Hepatocyte (in vitro differentiated cells): ENCODE results near the gene FCRL6.

Experiments
- EZH2 ChIP-seq: fragments of 200-600 bp; sonication (generic); IDR thresholded peaks from 2 replicates; pipeline ENCODE4 v1.6.1; 2016; ENCODE audit warnings: antibody characterized with exemption, mild to moderate bottlenecking, borderline replicate concordance
- EZH2phosphoT487 ChIP-seq: fragments of 200-600 bp; sonication (generic); IDR thresholded peaks from one replicate; pipeline ENCODE4 v1.6.1; 2018; ENCODE audit warnings: antibody characterized with exemption, mild to moderate bottlenecking, low read depth, moderate library complexity; ENCODE audit not compliant: unreplicated experiment, severe bottlenecking
- TF ChIP-seq, protein P1 (sequence below): fragments of 200-600 bp; sonication (generic); IDR thresholded peaks from 2 replicates; pipeline ENCODE4 v1.5.1; 2016; ENCODE audit warnings: antibody characterized with exemption, mild to moderate bottlenecking; ENCODE audit not compliant: poor library complexity

DNA sequence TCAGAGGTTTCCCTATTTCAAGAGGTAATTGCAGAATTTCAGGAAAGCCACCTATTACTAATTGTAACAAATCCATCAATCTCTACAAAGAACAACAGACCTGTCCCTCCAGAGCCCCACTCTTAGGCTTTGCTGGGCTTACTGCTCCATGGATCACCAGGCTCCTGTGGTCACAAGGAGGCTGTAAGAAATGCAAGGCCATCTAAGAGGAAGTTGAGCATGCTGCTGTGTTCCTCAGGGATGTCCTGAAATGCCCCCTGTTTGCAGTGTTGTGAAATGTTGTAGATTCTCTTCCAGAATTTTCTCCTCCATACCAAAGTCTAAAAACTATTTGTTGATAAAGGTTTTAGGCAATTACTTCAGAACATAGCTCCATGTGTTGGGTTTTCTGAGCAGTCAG lies 45.8 kb upstream of the FCRL6 start:
- TF ChIP-seq EZH2 (no peak), EZH2phosphoT487 (no peak)
- TF ChIP-seq, protein P1, sequence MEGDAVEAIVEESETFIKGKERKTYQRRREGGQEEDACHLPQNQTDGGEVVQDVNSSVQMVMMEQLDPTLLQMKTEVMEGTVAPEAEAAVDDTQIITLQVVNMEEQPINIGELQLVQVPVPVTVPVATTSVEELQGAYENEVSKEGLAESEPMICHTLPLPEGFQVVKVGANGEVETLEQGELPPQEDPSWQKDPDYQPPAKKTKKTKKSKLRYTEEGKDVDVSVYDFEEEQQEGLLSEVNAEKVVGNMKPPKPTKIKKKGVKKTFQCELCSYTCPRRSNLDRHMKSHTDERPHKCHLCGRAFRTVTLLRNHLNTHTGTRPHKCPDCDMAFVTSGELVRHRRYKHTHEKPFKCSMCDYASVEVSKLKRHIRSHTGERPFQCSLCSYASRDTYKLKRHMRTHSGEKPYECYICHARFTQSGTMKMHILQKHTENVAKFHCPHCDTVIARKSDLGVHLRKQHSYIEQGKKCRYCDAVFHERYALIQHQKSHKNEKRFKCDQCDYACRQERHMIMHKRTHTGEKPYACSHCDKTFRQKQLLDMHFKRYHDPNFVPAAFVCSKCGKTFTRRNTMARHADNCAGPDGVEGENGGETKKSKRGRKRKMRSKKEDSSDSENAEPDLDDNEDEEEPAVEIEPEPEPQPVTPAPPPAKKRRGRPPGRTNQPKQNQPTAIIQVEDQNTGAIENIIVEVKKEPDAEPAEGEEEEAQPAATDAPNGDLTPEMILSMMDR: no peak
